ENCODE results near the gene SEMA3C.

DNA sequence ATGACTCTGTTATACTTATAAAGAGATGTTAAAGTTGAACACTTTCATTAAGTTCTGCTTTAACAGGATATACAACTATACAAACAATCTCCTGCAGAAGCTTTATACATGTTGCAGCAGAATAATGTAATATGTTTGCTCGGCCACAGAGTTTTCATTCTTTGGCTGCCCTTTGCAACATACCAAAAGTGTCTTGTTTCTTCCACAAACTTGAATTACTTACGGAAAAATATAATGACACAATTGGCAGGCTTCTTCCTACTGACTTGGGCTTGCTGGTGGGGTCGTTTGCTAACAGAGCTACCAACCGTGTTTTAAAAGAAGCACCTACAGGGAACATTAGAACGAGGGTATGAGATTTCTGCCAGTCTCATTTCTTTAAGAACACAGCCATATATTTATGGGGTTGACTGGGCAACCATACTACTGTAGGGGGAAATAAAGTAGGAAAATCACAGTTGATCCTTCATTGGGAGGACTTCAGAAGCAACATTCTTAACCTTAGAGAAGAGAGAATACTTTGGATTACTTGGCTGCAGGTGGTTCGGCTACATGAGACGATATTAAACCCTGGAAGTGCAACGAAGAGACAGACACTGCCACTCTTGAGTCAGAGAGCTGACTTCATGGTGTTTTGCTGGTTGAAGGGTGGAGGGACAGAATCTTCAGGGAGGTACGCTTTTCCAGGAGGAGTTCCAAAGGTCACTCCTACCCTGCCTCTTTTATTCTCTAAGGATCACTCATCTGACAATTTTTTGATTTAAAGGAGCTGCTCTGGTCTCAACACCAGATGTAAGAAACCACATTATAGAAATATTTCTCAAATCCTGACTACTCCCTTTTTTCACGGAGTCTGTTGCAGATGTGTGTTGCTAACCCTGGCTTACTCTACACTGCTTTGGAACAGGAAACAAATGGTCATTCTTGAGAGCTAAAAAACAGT is 123.9 kb downstream of the SEMA3C start:
- TF ChIP-seq POLR2A (IDR thresholded peaks at IDR 0.05), result no peak
- TF ChIP-seq, protein P1, sequence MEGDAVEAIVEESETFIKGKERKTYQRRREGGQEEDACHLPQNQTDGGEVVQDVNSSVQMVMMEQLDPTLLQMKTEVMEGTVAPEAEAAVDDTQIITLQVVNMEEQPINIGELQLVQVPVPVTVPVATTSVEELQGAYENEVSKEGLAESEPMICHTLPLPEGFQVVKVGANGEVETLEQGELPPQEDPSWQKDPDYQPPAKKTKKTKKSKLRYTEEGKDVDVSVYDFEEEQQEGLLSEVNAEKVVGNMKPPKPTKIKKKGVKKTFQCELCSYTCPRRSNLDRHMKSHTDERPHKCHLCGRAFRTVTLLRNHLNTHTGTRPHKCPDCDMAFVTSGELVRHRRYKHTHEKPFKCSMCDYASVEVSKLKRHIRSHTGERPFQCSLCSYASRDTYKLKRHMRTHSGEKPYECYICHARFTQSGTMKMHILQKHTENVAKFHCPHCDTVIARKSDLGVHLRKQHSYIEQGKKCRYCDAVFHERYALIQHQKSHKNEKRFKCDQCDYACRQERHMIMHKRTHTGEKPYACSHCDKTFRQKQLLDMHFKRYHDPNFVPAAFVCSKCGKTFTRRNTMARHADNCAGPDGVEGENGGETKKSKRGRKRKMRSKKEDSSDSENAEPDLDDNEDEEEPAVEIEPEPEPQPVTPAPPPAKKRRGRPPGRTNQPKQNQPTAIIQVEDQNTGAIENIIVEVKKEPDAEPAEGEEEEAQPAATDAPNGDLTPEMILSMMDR (IDR thresholded peaks at IDR 0.05), result no peak
